CD14-positive monocyte (primary cell): ENCODE results near the gene CHST11. TPM values are rescaled to one million over a fixed set of nuclear protein-coding genes. Genes with fewer than 3 reads are reported as not detected.

Experiments used
- DNase-seq, 3 donors: peaks; one replicate each; pipeline ENCODE4 v3.0.0-alpha.2; 2011 to 2022
- H2AFZ ChIP-seq: 2 replicates; pipeline ENCODE4 v1.6.0; 2012; ENCODE audit warnings: mild to moderate bottlenecking, low read depth, low read length, inconsistent platforms; ENCODE audit not compliant: insufficient read depth, poor library complexity, severe bottlenecking
- H3K27ac ChIP-seq, 2 donors: 1 replicate in 1 of 2; 2 replicates in 1 of 2; pipeline ENCODE4 v1.5.1; 2012 to 2013; ENCODE audit warnings: low read length in 2 of 2, control low read depth in 1 of 2, inconsistent platforms in 1 of 2, low read depth in 1 of 2, mild to moderate bottlenecking in 1 of 2
- H3K27me3 ChIP-seq, 2 donors: one replicate each; pipeline versions ENCODE4 v1.6.0 to v1.6.1; 2011 to 2013; ENCODE audit warnings: low read length in 2 of 2; ENCODE audit not compliant: control insufficient read depth in 2 of 2, insufficient read depth in 2 of 2
- H3K36me3 ChIP-seq, 2 donors: replicated peaks in 1 of 2; 1 replicate in 1 of 2; 2 replicates in 1 of 2; pipeline versions ENCODE4 v1.5.1 to v1.6.1; 2012 to 2013; ENCODE audit warnings: low read length in 2 of 2, control low read depth in 1 of 2, inconsistent platforms in 1 of 2, mild to moderate bottlenecking in 1 of 2; ENCODE audit not compliant: insufficient read depth in 2 of 2, control insufficient read depth in 1 of 2
- H3K4me1 ChIP-seq, 2 donors: 1 replicate in 1 of 2; 2 replicates in 1 of 2; pipeline versions ENCODE4 v1.5.1 to v1.6.1; 2012 to 2013; ENCODE audit warnings: low read length in 2 of 2, control low read depth in 1 of 2, inconsistent platforms in 1 of 2, mild to moderate bottlenecking in 1 of 2, moderate library complexity in 1 of 2; ENCODE audit not compliant: insufficient read depth in 2 of 2, control insufficient read depth in 1 of 2
- H3K4me2 ChIP-seq: replicated peaks from 2 replicates; pipeline ENCODE3; 2012; ENCODE audit warnings: low read length, moderate library complexity, mild to moderate bottlenecking; ENCODE audit not compliant: poor library complexity, severe bottlenecking; ENCODE audit errors: extremely low read depth
- H3K4me3 ChIP-seq, 3 experiments: fragments of 200-600 bp in 1 of 3; sonication (generic) in 1 of 3; replicated peaks in 1 of 3; 1 replicate in 2 of 3; 2 replicates in 1 of 3; pipeline ENCODE4 v1.5.1; 2011 to 2013; ENCODE audit warnings: low read length in 3 of 3, mild to moderate bottlenecking in 3 of 3, control low read depth in 2 of 3, low read depth in 2 of 3, inconsistent platforms in 1 of 3, moderate library complexity in 1 of 3
- H3K79me2 ChIP-seq: 2 replicates; pipeline ENCODE4 v1.6.0; 2012; ENCODE audit warnings: mild to moderate bottlenecking, control low read depth, inconsistent platforms, low read length, moderate library complexity; ENCODE audit not compliant: insufficient read depth
- H3K9ac ChIP-seq: 2 replicates; pipeline ENCODE4 v1.6.0; 2017; ENCODE audit warnings: low read length, mild to moderate bottlenecking; ENCODE audit not compliant: insufficient read depth, poor library complexity, severe bottlenecking
- H3K9me3 ChIP-seq, 2 donors: replicated peaks in 1 of 2; 1 replicate in 1 of 2; 2 replicates in 1 of 2; pipeline versions ENCODE4 v1.5.1 to v1.6.1; 2012 to 2013; ENCODE audit warnings: low read length in 2 of 2, control low read depth in 1 of 2; ENCODE audit not compliant: control insufficient read depth in 1 of 2, insufficient read depth in 1 of 2
- H4K20me1 ChIP-seq: 2 replicates; pipeline ENCODE4 v1.6.0; 2012; ENCODE audit warnings: mild to moderate bottlenecking, low read length, control low read depth, moderate library complexity; ENCODE audit not compliant: insufficient read depth
- H3K27ac Mint-ChIP-seq, 7 donors: one replicate each; pipeline ENCODE4 v1.8.0; 2020; ENCODE audit warnings: mild to moderate bottlenecking in 7 of 7, mixed read lengths in 7 of 7, moderate library complexity in 6 of 7, inconsistent platforms in 2 of 7
- H3K27me3 Mint-ChIP-seq, 3 donors: one replicate each; pipeline ENCODE4 v1.8.0; 2021 to 2022; ENCODE audit warnings: low read depth in 3 of 3, mild to moderate bottlenecking in 3 of 3, mixed read lengths in 3 of 3, moderate library complexity in 3 of 3, inconsistent platforms in 1 of 3
- H3K36me3 Mint-ChIP-seq, 2 donors: one replicate each; pipeline ENCODE4 v1.8.0; 2020; ENCODE audit warnings: mixed read lengths in 2 of 2, inconsistent platforms in 1 of 2, mild to moderate bottlenecking in 1 of 2
- H3K4me1 Mint-ChIP-seq: one replicate; pipeline ENCODE4 v1.8.0; 2020; ENCODE audit warnings: mild to moderate bottlenecking, mixed read lengths
- H3K4me3 Mint-ChIP-seq, 2 donors: one replicate each; pipeline ENCODE4 v1.8.0; 2020; ENCODE audit warnings: mild to moderate bottlenecking in 2 of 2, mixed read lengths in 2 of 2, moderate library complexity in 1 of 2
- H3K9me3 Mint-ChIP-seq, 7 donors: one replicate each; pipeline ENCODE4 v1.8.0; 2020 to 2022; ENCODE audit warnings: mixed read lengths in 7 of 7, mild to moderate bottlenecking in 6 of 7, moderate library complexity in 6 of 7, inconsistent platforms in 2 of 7
- CTCF ChIP-seq: fragments of 200-600 bp; IDR thresholded peaks from one replicate; pipeline ENCODE4 v1.8.0; 2022; ENCODE audit warnings: antibody characterized with exemption, mild to moderate bottlenecking
- WGBS: methylation state at CpG from one replicate; pipeline ENCODE4 v1.1.5; 2013; ENCODE audit warnings: missing lambda C conversion rate; ENCODE audit not compliant: insufficient coverage; 5-methylcytosine and 5-hydroxymethylcytosine counted together
- intact Hi-C, 2 donors: fragments of 100-400 bp; cut with micrococcal nuclease; formaldehyde crosslinking; loops; one replicate each; pipeline versions ENCODE4 v1.15.0 to v1.15.1; 2023
- polyA plus RNA-seq, 3 donors: library from polyadenylated mRNA; depleted of rRNA in 1 of 3; unstranded in 2 of 3; stranded (reverse) in 1 of 3; fragments of 300-500 nt in 2 of 3; fragments of >200 nt in 1 of 3; fragmentation: Illumina TruSeq in 2 of 3; gene quantifications; 1 replicate in 2 of 3; 2 replicates in 1 of 3; pipeline ENCODE4 v1.2.3, GENCODE V29; 2012 to 2021

Gene CHST11
- polyA plus RNA-seq, 3 donors = 44.4 to 66.6 (median 48.4) TPM

GRCh38 chr12:104522985-104523722 lies 66.4 kb downstream of the CHST11 start:
- DNase-seq = peak; percentile 48 to 76 (median 71)
- no peak overlapping the region for H2AFZ ChIP-seq
- peak overlapping the region; percentile 66 to 90 (median 87) for H3K27ac Mint-ChIP-seq
- H3K4me2 ChIP-seq = peak overlapping the region; percentile 26
- peaks cover 0 to 7% (median 5%) of the 10 kb centered on the region in 7 donors for H3K9me3 Mint-ChIP-seq
- H3K4me1 Mint-ChIP-seq = peaks cover 68% of the 10 kb centered on the region
- H3K79me2 ChIP-seq = peaks cover 100% of the 10 kb centered on the region
- no peak for TF ChIP-seq CTCF
- peaks cover 0 to 4% (median 1%) of the 10 kb centered on the region in 3 donors for H3K27me3 Mint-ChIP-seq
- no peak overlapping the region for H3K9ac ChIP-seq
- peaks cover 0 to 4% of the 10 kb centered on the region in 2 donors for H3K9me3 ChIP-seq
- H3K36me3 Mint-ChIP-seq = peaks cover 16 to 17% of the 10 kb centered on the region in 2 donors
- peaks cover 53% of the 10 kb centered on the region in 2 donors for H3K4me1 ChIP-seq
- H3K27ac ChIP-seq = peak overlapping the region in 1 of 2 donors; percentile 57
- no peaks in the 10 kb centered on the region for H3K27me3 ChIP-seq
- WGBS = no CpG with 5 or more reads among the region's 4 CpGs
- peak overlapping the region in 1 of 3 experiments; percentile 7 for H3K4me3 ChIP-seq
- H3K4me3 Mint-ChIP-seq = peak overlapping the region in 1 of 2 donors; percentile 9
- peaks cover 0 to 9% of the 10 kb centered on the region in 2 donors for H3K36me3 ChIP-seq
- peaks cover 99% of the 10 kb centered on the region for H4K20me1 ChIP-seq
- intact Hi-C loops = no loop called here

GRCh38 chr12:104524034-104524832 lies 67.5 kb downstream of the CHST11 start:
- WGBS = 0% methylated on average over 1 of the region's 7 CpGs
- DNase-seq = no peak
- H3K36me3 ChIP-seq = peaks cover 0 to 9% of the 10 kb centered on the region in 2 donors
- H3K4me1 Mint-ChIP-seq = peaks cover 65% of the 10 kb centered on the region
- H3K4me3 ChIP-seq = peak overlapping the region in 1 of 3 experiments; percentile 7
- H3K27me3 ChIP-seq = no peaks in the 10 kb centered on the region
- intact Hi-C loops = no loop called here
- peaks cover 100% of the 10 kb centered on the region for H3K79me2 ChIP-seq
- peaks cover 49% of the 10 kb centered on the region in 2 donors for H3K4me1 ChIP-seq
- H3K4me2 ChIP-seq = peak overlapping the region; percentile 26
- peaks cover 0 to 4% of the 10 kb centered on the region in 2 donors for H3K9me3 ChIP-seq
- peaks cover 99% of the 10 kb centered on the region for H4K20me1 ChIP-seq
- H3K9ac ChIP-seq = no peak overlapping the region
- TF ChIP-seq CTCF = no peak
- H3K4me3 Mint-ChIP-seq = peak overlapping the region in 1 of 2 donors; percentile 9
- peak overlapping the region; percentile 66 to 90 (median 88) for H3K27ac Mint-ChIP-seq
- peaks cover 0 to 4% (median 1%) of the 10 kb centered on the region in 3 donors for H3K27me3 Mint-ChIP-seq
- no peak overlapping the region for H2AFZ ChIP-seq
- H3K36me3 Mint-ChIP-seq = peaks cover 17 to 22% of the 10 kb centered on the region in 2 donors
- peak overlapping the region in 1 of 2 donors; percentile 57 for H3K27ac ChIP-seq
- H3K9me3 Mint-ChIP-seq = peaks cover 0 to 7% (median 5%) of the 10 kb centered on the region in 7 donors
